ENCODE results near the gene VOPP1. TPM values are rescaled to one million over a fixed set of nuclear protein-coding genes. Genes with fewer than 3 reads are reported as not detected.

The VOPP1 gene
- total RNA-seq, 1 experiment from 2014 or later = 30.3 TPM

GRCh38 chr7:55498770-55499169 lies 73.5 kb downstream of the VOPP1 start:
- DNase-seq (ENCODE audit: low read depth, low spot score) = no peak
- no peak overlapping the region for H3K4me3 ChIP-seq (replicated peaks in 1 of 2; ENCODE audit: low read depth in 1 of 2, low read length in 2 of 2)
- CTCF ChIA-PET = no interaction called here
- no peaks in the 10 kb centered on the region for H3K27me3 ChIP-seq (ENCODE audit: insufficient read depth, low read length)
- no peak overlapping the region for H3K27ac ChIP-seq (ENCODE audit: low read depth, low read length)
- intact Hi-C loops (cut with micrococcal nuclease) = no loop called here
- TF ChIP-seq FOSL1 (IDR thresholded peaks at IDR 0.05; ENCODE audit: low read depth) = no peak
- no peak for TF ChIP-seq JUND (IDR thresholded peaks at IDR 0.05)
- no peak for TF ChIP-seq CEBPB (IDR thresholded peaks at IDR 0.05; ENCODE audit: low read depth)
- no peak for TF ChIP-seq SRF (IDR thresholded peaks at IDR 0.05; ENCODE audit: low read depth)
- H2AFZ ChIP-seq (ENCODE audit: low read depth, low read length, poor library complexity, severe bottlenecking) = no peak overlapping the region
- H3K79me2 ChIP-seq (ENCODE audit: insufficient read depth, low read length) = no peaks in the 10 kb centered on the region
- H3K9me3 ChIP-seq (ENCODE audit: control insufficient read depth in 1 of 2, insufficient read depth in 1 of 2, low read depth in 1 of 2, low read length in 2 of 2) = no peaks in the 10 kb centered on the region
- H4K20me1 ChIP-seq (ENCODE audit: insufficient read depth) = no peaks in the 10 kb centered on the region
- no peaks in the 10 kb centered on the region for H3K4me1 ChIP-seq (ENCODE audit: control insufficient read depth in 1 of 2, insufficient read depth in 2 of 2, low read length in 2 of 2)
- H3K9me2 ChIP-seq (ENCODE audit: insufficient read depth) = no peaks in the 10 kb centered on the region
- no peak overlapping the region for H3K9ac ChIP-seq (ENCODE audit: low read length)
- POLR2A ChIA-PET = no interaction called here
- H3K36me3 ChIP-seq (ENCODE audit: control insufficient read depth in 1 of 2, insufficient read depth in 2 of 2, low read length in 2 of 2) = peaks cover 0 to 2% of the 10 kb centered on the region in 2 experiments; a peak in 1 of 4 replicates
- ATAC-seq = no peak
- RAD21 ChIA-PET (ENCODE audit: low non-redundant PET in 1 of 2, low total read pairs in 2 of 2, uncharacterized antibody in 2 of 2, unreplicated experiment in 2 of 2) = no interaction called here
- BruUV-seq (replicated peaks) = no TSS peak
- H3K4me2 ChIP-seq (ENCODE audit: low read length) = no peak overlapping the region

GRCh38 chr7:55498142-55498541 lies 74.2 kb downstream of the VOPP1 start:
- no peak for DNase-seq (ENCODE audit: low read depth, low spot score)
- Histone ChIP-seq H3K27me3 (ENCODE audit: insufficient read depth, low read length) (no peaks in the 10 kb centered on the region), H3K9ac (ENCODE audit: low read length) (no peak overlapping the region), H3K36me3 (ENCODE audit: control insufficient read depth in 1 of 2, insufficient read depth in 2 of 2, low read length in 2 of 2) (peaks cover 0 to 2% of the 10 kb centered on the region in 2 experiments; a peak in 1 of 4 replicates), H3K4me2 (ENCODE audit: low read length) (no peak overlapping the region), H2AFZ (ENCODE audit: low read depth, low read length, poor library complexity, severe bottlenecking) (no peak overlapping the region), H3K27ac (ENCODE audit: low read depth, low read length) (no peak overlapping the region), H3K4me3 (replicated peaks in 1 of 2; ENCODE audit: low read depth in 1 of 2, low read length in 2 of 2) (no peak overlapping the region), H3K9me3 (ENCODE audit: control insufficient read depth in 1 of 2, insufficient read depth in 1 of 2, low read depth in 1 of 2, low read length in 2 of 2) (no peaks in the 10 kb centered on the region), H3K4me1 (ENCODE audit: control insufficient read depth in 1 of 2, insufficient read depth in 2 of 2, low read length in 2 of 2) (no peaks in the 10 kb centered on the region), H3K9me2 (ENCODE audit: insufficient read depth) (no peaks in the 10 kb centered on the region), H4K20me1 (ENCODE audit: insufficient read depth) (no peaks in the 10 kb centered on the region), H3K79me2 (ENCODE audit: insufficient read depth, low read length) (no peaks in the 10 kb centered on the region)
- RAD21 ChIA-PET (ENCODE audit: low non-redundant PET in 1 of 2, low total read pairs in 2 of 2, uncharacterized antibody in 2 of 2, unreplicated experiment in 2 of 2) = no interaction called here
- CTCF ChIA-PET = no interaction called here
- POLR2A ChIA-PET = no interaction called here
- ATAC-seq = no peak
- BruUV-seq (replicated peaks) = no TSS peak
- intact Hi-C loops (cut with micrococcal nuclease) = no loop called here
- no peak for TF ChIP-seq CBX3 (IDR thresholded peaks at IDR 0.05; ENCODE audit: low read depth)
- TF ChIP-seq YY1 (IDR thresholded peaks at IDR 0.05; ENCODE audit: extremely low read depth, insufficient replicate concordance, low read depth, low read length) = no peak
- no peak for TF ChIP-seq ELF1 (IDR thresholded peaks at IDR 0.05; ENCODE audit: borderline replicate concordance, low read depth)
- TF ChIP-seq CEBPB (IDR thresholded peaks at IDR 0.05; ENCODE audit: low read depth) = no peak
- no peak for TF ChIP-seq JUND (IDR thresholded peaks at IDR 0.05)
- no peak for TF ChIP-seq EGR1 (IDR thresholded peaks at IDR 0.05; ENCODE audit: low read depth)

Measured in HCT116 (cell line).